Measurements from ENCODE around the gene AFMID.

The AFMID gene

DNA sequence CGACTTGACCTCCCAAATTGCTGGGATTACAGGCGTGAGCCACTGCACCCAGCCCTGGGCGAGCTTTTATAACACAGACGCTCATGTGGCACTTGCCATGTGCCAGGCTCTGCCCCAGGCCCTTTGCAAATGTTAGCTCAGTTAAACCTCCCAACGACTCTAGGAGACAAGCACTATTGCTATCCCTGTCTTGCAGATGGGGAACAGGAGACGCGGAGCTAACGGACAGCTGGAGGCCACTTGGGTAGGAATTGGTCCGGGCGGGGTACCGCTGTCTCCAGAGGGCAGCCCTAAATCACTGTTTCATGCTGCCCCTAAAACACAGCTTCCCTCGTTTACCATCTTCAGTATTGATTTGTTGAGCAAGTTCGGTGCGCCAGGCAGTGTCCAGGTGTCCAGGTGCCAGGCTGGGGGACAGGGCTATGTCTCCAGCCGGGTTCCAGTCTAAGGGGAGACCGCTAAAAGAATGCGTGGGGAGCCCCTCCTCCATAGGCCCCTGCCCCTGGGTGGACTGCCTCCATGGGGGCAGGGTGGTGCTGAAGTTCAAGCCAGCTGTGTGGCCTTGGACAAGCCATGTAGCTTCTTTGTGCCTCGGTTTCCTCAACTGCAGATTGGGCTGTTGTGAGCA, 68.0 kb downstream of the AFMID start:
- DNase-seq (ENCODE audit: low spot score), result no peak

DNA sequence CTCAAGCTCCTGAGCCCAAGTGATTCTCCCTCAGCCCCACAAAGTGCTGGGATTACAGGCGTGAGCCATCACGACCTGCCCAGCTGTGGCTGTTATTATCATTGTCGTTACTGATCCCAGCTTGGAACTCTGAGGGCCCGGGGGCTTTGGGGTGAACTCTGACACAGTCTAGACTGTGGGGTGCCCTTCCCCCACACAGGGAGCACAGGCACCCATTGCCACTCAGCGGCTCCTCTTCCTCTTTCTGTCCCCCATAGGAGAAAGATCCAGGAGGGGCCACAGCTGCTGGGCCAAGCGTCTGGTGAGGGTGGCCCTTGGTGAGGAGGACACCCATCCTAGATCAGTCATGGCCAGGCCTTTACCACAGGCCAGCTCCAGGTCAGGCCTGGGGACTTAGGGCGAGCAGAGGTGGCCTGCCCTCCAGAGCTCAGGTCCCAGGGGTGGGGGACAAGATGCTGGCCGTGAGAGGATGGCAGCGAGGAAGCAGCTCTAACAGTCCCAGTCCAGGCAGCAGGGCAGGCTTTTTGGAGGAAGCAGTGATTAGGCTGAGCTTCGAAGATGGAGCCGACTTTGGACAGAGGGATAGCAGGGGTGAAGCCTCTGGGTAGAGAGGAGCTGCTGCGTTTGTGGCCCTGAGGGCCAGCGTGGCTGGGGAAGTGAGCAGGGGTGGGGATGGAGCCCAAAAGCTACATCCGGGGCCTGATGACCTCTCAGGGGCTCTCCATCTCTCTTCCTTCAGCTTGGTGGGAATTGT, 69.0 kb downstream of the AFMID start:
- no peak for DNase-seq (ENCODE audit: low spot score)

DNA sequence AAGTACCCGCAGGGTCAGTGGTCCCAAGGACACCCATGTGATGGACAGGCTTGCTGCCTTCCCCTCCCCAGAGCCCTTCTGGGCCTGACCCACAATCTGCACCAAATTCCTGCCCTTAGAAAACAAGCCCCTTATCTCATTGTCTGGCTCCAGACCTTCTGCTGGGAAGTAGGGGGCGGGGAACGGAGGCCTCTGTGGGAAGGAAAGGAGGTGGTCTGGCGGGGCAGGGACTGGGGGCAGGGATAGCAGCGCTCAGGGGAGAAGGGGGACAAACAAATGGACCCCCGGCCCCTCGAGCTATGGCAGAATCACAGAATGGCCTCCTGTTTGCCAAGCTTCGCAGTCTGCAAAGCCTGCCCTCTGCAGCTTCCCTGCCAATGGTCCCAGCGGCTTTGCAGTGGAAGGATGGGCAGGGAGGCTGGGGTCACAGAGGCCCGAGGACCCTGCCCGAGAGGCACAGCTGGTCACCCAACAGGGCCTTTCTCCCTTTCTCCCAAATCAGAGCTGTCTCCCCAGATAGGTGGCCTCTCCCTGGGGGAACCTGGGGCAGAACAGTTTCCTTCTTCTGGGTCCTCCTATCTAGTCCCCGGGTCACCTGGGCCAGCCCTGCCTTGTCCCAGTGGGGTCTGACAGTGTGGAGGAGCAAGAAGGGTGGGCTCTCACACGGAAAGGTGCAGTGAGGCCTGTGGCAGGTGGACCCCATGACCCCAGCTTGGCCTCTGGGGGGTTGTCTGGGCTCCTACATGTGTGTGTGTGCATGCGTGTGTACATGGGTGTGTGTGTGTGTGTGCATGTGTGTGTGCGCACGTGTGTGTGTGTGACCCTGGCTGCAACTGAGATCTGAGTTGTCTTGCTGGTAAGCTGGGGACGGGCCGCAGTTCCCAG, 69.8 kb downstream of the AFMID start:
- no peak for DNase-seq (ENCODE audit: low spot score)

All from germinal center (tissue), 1 donor.